22Rv1 (cell line): ENCODE data around the gene DAW1.
A peak's percentile ranks its signal among the peaks of the same experiment; 100 is the strongest.

Experiments used
- ZFX ChIP-seq: fragments of 450-650 bp; IDR thresholded peaks from 2 replicates; pipeline ENCODE4 v1.6.1; 2017; ENCODE audit warnings: antibody characterized with exemption, borderline replicate concordance
- TF ChIP-seq, protein P1 (sequence below): fragments of 450-650 bp; IDR thresholded peaks from 2 replicates; pipeline ENCODE4 v1.5.1; 2017; ENCODE audit warnings: mild to moderate bottlenecking

DNA sequence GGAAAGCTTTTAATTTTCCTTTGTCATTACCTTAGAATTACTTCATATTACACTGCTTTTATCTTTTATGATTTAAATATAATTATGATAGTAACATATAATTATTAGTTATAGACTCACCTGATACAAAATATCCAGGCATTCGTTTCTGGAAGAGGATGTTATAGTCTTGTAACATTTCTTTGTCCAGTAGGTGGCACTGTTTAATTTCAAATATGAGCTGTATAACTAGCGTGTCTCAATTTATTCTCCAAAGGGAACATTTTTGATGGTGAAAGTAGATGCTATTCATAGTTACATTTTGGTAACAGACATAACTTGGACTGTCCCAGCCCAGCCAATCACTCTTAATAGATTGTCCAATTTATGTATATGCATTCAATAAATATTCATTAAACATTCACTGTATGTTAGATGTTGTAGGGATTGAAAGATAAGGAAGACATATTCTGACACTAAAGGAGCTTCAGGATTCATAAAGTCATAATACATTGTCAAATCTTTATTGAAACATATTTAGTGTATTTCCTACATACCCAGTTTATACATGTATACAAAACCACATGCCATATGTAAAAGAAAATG lies 19.2 kb downstream of the DAW1 start:
- TF ChIP-seq, protein P1, sequence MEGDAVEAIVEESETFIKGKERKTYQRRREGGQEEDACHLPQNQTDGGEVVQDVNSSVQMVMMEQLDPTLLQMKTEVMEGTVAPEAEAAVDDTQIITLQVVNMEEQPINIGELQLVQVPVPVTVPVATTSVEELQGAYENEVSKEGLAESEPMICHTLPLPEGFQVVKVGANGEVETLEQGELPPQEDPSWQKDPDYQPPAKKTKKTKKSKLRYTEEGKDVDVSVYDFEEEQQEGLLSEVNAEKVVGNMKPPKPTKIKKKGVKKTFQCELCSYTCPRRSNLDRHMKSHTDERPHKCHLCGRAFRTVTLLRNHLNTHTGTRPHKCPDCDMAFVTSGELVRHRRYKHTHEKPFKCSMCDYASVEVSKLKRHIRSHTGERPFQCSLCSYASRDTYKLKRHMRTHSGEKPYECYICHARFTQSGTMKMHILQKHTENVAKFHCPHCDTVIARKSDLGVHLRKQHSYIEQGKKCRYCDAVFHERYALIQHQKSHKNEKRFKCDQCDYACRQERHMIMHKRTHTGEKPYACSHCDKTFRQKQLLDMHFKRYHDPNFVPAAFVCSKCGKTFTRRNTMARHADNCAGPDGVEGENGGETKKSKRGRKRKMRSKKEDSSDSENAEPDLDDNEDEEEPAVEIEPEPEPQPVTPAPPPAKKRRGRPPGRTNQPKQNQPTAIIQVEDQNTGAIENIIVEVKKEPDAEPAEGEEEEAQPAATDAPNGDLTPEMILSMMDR = peak; percentile 81
- no peak for TF ChIP-seq ZFX
